GM10266 (cell line): ENCODE results near the gene STMP1.

Source experiments
- DNase-seq: peaks from one replicate; pipeline ENCODE4 v3.0.0; 2012; ENCODE audit errors: extremely low spot score
- TF ChIP-seq, protein P1 (sequence below): IDR thresholded peaks from 2 replicates; pipeline ENCODE4 v1.5.1; 2012; ENCODE audit warnings: mild to moderate bottlenecking, low read depth; ENCODE audit not compliant: control insufficient read depth, insufficient read depth; ENCODE audit errors: missing control alignments

Gene STMP1

DNA sequence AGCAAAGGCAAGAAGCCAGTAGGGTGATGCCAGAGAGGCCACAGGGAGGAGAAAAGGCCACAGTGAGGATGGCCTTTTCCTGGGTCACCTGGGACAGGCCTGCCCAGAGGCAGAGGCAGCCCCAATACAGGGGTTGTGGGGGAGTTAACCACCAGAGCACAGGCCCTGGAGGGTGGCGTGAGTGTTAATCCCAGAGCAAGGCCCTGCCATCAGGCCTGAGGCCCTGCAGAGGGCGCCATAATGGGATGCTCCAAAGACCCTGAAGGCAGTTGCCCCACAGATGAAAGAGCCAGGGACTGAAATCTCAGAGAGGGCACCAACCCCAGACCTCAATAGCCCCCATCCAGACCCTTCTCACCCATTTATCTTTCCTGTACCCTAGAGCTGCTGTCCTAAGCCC is 41.8 kb downstream of the STMP1 start:
- no peak for DNase-seq
- TF ChIP-seq, protein P1, sequence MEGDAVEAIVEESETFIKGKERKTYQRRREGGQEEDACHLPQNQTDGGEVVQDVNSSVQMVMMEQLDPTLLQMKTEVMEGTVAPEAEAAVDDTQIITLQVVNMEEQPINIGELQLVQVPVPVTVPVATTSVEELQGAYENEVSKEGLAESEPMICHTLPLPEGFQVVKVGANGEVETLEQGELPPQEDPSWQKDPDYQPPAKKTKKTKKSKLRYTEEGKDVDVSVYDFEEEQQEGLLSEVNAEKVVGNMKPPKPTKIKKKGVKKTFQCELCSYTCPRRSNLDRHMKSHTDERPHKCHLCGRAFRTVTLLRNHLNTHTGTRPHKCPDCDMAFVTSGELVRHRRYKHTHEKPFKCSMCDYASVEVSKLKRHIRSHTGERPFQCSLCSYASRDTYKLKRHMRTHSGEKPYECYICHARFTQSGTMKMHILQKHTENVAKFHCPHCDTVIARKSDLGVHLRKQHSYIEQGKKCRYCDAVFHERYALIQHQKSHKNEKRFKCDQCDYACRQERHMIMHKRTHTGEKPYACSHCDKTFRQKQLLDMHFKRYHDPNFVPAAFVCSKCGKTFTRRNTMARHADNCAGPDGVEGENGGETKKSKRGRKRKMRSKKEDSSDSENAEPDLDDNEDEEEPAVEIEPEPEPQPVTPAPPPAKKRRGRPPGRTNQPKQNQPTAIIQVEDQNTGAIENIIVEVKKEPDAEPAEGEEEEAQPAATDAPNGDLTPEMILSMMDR = peak; percentile 49

DNA sequence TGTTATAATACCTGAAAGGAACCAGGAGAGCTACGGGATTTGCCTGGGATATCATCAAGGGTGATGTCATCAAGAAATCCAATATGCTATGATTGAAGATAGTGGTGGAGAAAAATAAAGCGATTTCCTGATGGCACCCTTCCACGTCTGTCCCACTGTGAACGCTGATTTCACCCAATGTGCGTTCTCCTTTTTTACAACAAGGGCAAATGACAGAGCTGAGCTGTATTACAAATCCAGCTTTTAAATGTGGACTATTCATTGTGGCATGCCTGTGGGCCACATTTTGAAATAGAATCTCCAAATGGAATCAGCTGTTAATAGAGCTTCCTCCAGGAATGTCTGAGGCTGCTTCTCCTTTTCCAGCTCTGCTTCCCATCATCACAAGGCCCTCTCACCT is 42.4 kb downstream of the STMP1 start:
- DNase-seq = no peak
- TF ChIP-seq, protein P1 = no peak

DNA sequence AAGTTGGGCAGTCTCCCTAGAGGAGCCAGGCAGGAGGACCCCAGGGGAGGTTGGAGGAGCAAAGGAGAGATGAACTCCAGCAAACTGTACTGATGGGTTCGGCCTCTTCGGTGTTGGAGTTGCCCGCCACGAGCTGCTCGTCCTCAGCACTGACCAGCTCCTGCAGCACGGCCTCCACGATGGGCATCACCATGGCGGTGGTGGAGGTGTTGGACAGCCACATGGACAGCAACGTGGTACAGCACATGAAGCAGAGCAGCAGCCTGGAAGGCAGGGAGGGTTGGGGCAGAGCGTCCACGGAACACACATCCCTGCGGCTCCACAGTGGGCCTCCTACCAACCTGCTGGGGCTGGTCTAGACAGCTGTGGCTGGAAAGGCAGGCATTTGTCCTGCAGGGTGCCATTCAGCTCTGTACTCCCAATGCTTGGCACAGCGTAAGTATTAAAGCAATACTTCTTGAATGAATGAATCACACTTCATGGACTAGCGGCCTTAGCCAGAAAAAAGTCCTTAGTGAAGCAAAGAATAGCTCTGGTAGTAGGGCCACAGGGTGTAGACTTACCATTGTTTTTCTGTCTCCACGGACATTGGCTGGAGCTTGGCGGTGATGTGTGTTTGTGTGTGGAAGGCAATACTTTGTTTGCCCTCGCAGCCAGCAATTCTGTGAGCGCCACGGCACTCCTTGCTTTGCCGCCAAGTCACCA is 43.9 kb downstream of the STMP1 start:
- TF ChIP-seq, protein P1 = no peak
- no peak for DNase-seq

DNA sequence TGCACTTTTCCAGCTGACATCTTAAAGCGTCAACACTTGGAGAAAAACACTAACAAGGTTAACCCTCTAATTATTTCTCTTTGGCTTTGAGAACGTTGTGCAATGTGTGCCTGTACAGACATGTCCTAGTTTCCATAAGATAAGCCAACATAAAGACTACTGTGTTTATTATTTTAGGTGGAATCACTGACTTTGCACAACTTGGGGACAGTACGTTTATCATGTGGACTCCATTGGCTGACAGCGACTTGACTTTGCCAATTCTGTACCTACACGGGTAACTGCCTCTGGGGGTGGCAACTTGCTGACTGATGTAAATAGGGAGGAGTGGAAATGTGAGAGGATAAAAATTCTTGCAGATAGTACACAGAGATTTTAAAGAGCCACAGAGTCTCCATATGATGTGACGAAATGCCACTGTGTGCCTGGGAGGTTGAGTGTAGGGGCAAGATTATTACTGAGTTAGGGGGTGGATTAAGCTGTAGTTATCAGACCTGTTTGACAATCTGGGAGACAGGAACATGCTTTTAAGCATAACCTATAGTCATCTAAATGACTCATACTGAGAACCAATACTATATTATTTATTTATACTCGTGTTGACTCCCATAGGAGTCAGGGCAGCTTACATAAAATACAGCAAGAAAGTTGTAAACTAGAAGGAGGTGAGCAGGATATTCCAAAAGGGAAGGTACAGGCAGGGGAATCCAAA is 44.7 kb downstream of the STMP1 start:
- no peak for DNase-seq
- TF ChIP-seq, protein P1 = no peak

DNA sequence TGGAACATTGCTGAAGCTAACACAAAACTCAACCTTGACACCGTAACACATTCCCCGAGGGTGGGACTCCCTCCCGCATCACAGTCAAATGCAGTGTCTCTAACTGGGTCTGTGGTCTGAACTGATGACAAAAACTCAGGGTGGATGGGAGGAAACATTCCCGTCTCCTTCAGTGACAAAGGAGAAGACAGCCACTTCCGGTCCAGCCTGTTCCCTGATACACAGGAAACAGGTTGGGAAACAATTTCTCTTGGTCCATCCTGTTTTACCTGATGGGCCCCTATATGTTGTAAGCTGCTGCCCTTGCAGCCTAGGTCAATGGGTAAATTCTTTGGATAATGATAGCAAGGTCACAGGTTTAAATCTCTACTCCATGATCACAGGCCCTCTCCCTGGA is 45.3 kb downstream of the STMP1 start:
- TF ChIP-seq, protein P1 = no peak
- DNase-seq = no peak

DNA sequence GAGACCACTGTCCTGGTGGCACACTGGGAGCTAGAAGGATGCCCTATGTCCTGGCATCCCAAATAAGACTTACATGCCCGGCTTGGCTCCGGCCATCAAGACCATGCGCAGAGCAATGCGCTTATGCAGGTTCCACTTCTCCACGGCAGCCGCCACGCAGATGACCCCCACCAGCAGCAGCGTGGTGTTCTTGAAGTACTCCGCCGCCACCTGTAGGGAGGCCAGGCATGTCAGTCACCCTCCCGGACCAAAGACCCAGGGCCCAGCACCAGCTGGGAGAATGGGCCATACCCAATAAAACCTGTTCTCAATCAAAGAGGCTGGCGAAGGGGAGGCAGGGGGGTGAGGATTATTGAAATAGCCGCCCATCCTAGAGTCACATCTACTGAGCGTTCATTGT is 45.7 kb downstream of the STMP1 start:
- no peak for DNase-seq
- TF ChIP-seq, protein P1 = no peak

DNA sequence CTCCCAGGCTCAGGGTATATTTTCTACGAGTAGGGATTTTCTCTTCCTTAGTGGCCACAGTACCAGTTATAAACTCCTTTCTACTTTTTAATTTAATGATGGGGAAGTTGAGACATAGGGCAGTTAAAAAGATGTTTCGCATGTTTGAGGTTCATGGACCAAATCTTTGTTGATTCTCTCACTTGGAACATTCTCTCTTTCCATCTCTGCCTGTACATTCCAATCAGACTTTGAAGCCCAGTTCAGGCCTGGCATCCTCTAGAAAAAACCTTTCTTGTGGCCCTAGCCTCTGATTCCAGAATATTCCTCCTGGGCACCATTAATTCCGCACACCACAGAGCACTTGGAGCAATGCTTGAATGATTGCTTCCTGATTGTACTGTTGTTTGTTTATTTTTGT is 47.2 kb downstream of the STMP1 start:
- no peak for DNase-seq
- TF ChIP-seq, protein P1 = no peak
